D341Med (cell line): Measurements from ENCODE around the gene CHCT1.
"Not testable (repeated sequence)": the region's sequence is repeated elsewhere in the genome, so short reads cannot be mapped to it uniquely, and the experiment has no call there.

Experiments
- DNase-seq: peaks from one replicate; pipeline ENCODE4 v3.0.0; 2012; ENCODE audit warnings: low spot score

Gene CHCT1

DNA sequence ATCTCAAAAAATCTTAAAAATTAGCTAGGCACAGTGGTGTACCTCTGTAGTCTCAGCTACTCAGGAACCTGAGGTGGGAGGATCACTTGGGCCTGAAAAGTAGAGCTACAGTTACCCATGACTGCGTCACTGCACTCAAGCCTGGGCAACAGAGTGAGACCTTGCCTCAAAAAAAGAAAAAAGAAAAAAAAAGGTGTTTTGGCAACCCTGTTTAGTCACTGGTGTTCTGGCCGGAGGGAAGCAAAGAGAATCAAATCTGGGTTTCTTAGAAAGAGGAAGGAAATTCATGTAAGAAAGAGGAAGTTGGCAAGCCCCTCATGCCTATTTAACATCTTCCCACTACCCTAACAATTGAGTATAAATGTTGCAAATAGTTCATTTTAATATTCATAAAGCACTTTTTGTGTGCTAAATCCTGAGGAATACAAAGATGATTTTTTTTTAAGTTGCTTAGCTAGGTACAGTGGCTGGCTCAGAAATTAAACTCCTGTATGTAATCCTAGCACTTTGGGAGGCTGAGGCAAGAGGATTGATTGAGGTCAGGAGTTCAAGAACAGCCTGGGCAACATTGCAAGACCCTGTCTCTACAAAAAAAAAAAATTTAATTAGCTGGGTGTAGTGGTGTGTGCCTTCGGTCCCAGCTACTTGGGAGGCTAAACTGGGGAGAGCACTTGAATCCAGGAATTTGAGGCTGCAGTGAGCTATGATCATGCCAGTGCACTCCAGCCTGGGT, 23.9 kb upstream of the CHCT1 start:
- no peak for DNase-seq

DNA sequence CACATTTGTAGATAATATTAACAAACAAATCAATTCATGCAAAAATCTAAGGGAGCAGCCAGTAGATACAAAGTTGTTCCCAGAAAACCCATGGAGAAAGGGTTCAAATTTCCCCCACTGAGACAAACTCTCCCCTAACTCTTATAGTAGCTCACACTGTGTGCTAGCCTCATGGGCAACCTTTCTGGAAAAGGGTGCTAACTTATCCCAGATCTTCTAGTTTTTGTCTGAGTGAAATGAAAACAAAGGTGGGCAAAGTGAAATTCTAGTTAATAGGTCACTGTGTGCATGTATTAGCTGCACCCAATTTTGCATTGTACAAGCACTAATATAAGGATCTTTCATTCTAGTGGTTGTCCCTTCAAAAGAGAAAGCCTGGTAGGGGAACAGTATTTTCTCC, 20.5 kb upstream of the CHCT1 start:
- DNase-seq = no peak

DNA sequence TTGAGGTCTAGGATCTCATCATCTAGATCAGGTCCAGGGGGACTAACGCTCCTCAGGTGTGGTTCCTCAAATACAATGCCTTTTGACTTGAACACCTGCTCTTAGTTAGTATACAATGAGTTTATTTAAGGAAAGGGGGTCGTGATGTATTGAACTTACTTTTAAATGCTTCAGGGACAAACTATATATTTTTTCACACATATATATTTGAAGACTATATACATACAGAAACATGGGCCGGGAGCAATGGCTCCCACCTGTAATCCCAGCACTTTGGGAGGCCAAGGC, 18.8 kb upstream of the CHCT1 start:
- no peak for DNase-seq

DNA sequence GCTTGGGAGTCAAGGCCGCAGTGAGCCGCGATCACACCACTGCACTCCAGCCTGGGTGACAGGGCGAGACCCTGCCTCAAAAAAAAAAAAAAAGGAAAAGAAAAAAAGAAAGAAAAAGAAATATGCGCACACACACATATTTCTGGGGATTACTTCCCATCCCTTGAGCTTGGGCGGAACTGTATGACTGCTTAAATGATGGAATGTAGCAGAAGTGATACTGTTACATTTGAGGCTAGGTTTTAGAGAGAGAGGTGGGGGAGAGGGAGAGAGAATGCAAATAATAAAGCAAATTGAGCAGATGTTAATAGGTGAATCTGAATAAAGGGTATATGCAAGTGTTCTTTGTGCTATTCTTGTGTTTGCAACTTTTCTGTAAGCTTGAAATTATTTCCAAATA, 18.3 kb upstream of the CHCT1 start:
- DNase-seq = no peak

DNA sequence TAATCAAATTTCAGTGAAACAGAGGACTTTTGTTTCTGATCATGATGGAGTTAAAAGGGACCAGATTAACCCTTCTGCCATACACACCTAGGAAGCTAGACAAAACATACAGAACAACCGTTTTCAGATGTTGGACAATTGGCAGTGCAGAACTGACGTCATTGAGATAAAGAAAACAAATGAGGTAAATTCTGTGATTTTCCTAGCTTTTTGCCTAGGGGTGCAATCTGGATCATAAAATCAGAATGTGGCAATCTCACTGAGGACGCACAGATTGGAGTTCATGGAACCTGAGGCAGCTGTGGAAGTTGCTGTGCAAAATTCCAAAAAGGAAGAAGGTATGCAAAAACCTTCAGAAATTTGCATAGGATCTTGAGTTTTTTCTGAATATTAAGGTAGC, 15.4 kb upstream of the CHCT1 start:
- no peak for DNase-seq

DNA sequence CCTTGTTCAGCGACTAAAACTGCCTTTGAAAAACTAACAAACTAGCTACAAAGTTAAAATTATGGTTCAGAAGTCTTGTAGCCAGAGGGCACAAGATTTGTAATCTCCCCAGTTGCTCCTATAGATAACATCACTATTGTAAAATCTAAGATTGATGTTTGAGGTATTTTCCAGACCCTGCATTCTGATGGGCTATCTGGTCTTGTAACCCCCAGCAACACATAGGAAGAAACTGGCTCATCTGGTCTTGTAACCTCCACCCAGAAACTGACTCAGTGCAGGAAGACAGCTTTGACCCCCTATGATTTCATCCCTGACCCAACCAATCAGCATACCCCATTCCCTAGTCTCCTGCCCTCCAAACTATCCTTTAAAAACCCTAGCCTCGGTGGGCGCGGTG, 12.3 kb upstream of the CHCT1 start:
- DNase-seq = no peak

DNA sequence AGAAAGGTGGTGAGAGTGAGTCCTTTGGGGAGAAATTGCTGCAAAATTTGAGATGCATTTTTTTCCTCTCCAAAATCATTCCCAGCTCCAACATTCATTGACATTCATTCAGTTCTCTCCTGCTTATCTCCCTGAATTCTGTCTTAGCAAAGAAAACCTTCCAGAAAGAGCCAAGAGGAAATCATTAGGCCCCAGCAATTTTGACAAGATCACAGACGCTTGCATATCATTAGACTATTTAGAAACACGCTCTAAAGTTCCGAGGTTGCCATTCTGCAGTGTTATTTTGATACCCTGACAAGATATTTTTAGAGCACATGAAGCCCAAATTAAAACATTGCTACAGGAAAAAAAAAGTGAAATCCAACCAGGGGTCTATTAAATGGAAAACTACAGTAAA, 9.6 kb upstream of the CHCT1 start:
- no peak for DNase-seq

DNA sequence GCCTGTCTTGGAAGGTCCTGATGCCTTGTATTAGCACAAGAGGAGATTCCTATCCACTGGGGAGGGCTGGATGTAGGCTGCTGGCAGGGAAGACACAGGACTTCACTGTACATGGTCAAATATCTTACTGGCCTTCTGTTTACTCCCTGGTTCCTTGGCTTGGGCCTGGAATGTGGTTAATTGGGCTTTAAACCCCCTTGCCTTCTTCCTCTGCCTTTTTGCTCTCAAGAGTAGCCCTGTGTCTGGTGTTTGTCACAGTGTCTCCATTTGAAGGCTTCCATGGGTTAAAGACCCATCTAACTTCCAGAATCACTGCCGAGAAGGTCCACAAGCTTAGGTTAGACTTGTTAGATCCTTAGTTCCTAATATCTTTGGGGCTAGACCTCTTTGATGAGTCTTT, 7.1 kb upstream of the CHCT1 start:
- no peak for DNase-seq

DNA sequence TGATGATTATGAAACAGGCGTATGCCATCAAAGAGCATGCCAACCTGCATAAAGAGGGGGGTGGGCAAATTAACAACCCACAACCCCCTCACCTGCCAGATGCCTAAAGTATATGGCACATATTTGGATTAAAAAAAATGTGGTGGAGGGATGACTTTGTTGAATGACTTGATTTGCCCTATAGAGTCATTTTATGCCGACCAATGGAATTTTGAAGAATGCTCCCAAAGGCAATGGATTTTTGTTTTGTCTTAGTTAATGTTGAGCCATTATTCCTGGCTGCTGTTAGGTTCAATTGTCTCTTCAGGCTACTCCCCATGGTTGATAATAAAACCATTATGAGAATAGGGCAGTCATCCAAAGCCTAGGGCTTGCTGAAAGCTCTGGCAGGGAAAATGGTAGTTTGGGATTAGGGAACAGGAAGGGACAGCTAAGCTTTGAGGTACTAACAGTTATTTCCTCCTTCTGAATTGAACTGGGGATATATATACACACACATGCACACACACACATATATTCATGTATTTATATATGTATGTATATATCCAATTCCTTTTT, 5.8 kb upstream of the CHCT1 start:
- DNase-seq = no peak

DNA sequence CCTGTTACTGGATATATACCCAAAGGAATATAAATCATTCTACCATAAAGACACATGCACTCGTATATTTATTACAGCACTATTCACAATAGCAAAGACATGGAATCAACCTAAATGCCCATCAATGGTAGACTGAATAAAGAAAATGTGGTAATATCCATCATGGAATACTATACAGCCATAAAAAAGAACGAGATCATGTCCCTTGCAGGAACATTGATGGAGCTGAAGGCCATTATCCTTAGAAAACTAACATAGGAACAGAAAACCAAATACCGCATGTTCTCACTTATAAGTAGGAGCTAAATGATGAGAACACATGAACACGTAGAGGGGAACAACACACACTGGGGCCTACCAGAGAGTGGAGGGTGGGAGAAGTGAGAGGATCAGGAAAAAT, 3.3 kb upstream of the CHCT1 start:
- DNase-seq = not testable (repeated sequence)

DNA sequence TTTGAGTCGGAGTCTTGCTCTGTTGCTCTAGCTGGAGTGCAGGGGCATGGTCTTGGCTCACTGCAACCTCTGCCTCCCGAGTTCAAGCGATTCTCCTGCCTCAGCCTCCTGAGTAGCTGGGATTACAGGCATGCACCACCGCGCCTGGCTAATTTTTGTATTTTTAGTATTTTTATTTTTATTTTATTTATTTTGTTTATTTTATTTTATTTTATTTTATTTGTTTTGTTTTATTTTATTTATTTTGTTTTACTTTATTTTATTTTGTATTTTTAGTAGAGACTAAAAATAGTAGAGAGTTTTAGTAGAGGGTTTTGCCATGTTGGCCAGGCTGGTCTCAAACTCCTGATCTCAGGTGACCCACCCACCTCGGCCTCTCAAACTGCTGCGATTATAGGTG, 2.4 kb upstream of the CHCT1 start:
- DNase-seq = not testable (repeated sequence)

DNA sequence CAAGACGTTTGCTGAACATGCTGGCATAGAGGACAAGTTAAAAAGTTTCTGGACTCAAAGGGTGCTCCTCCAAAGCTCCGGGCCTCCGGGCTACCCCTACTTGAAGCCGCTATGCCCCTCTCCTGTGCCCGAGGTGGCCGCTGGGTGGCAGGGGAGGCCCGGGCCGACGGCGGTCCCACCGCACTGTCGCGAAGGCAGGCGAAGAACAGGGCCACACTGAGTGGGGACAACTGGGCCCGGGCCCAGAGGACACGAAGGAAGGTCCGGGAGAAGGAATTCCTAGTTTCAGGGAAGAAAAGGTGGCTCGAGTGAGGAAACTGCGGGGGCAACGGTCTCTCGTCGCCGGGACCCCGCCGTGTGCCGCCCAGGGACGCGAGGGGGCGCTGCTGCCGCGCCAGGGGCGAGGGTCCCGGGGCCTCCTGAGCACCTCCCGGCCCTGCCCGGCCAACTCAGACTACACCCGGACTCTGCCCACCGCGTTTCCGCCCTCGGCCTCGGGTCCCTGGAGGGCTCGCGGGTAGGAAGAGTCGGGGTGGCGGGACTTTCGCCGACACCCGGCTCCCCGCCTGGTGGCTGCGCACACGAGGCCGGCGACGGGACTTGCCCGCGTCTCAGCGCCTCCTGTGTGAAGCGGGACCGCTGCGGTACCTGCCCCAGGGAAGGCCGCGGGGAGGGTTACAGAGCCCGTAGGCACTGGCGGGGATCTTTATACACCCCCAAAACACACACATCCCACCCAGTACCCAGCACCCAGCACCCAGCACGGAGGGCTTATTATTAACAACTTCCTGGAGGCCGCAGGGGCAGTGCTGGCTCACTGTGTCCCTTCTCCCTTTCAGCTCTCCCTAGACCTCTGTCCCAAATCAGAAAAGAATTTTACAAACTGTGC, 772 bp upstream of the CHCT1 start:
- peak; percentile 93 for DNase-seq

DNA sequence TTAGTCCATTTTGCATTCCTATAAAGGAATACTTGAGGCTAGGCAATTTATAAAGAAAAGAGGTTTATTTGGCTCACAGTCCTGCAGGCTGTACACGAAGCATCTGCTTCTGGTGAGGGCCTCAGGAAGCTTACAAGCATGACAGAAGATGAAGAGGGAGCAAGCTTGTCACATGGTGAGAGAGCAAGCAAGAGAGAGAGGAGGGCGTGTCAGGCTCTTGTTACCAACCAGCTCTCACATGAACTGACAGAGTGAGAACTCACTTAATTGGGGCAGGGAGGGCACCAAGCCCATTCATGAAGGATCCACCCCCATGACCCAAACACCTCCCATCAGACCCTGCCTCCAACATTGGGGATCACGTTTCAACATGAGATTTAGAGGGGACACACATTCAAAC, 1.6 kb downstream of the CHCT1 start:
- DNase-seq = no peak

DNA sequence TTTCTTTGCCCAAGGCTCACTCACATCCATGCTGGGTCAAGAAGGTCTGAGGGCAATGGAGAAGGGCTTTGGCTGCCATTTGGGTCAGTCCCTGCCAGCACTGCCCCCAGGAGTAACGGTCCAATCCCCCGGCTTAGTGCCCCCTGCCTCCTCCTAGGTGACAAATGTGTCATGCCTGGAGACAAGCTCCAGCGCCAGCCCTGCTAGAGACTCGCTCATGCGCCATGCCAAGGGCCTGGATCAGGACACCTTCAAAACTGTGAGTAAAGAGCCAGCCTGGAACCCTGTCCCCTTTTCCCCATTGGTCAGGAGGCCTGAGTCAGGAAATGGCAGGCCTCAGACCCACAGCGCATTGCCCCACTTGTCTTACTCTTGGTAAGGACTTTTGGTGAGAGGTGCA, 3.3 kb downstream of the CHCT1 start:
- DNase-seq = no peak

DNA sequence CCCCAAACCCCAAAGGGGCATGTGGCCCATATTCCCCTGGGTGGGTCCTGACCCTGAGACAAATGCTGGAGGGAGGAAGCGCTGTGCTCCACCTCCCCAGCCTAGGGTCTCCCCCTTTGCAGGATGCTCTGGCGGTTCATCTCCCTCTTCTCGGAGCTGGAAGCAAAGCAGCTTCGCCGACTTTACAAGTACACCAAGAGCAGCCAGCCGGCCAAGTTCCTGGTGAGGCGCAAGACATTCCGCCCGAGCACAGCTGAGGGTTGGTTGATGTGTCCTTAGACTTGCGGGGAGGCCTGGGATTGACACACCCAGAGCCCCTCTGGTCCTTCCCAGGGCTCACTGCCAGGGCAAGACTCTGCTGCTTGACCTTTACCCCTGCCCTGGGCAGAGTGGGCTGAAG, 4.3 kb downstream of the CHCT1 start:
- DNase-seq = no peak

DNA sequence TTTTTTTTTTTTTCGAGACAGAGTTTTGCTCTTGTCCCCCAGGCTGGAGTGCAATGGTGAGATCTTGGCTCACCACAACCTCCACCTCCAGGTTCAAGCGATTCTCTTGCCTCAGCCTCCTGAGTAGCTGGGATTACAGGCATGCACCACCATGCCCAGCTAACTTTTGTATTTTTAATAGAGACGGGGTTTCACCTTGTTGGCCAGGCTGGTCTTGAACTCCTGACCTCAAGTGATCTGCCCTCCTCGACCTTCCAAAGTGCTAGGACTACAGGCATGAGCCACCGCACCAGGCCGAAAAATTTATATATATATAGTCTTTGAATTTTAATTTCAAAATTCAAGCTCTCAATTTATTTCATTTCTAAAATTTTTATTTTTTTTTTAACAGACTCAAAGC, 6.2 kb downstream of the CHCT1 start:
- DNase-seq = not testable (repeated sequence)

DNA sequence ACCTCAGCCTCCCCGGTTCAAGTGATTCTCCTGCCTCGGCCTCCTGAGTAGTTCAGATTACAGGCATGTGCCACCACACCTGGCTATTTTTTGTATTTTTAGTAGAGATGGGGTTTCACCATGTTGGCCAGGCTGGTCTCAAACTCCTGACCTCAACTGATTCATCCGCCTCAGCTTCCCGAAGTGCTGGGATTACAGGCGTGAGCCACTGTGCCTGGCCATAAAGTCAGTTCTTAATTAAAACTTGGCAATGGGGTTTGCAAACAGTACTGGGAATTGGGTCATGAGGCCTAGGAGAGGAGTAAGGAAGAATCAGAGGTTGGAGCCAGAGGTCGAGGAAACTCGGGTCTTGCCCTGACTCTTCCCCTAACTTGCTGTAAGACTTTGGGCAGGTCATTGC, 8.3 kb downstream of the CHCT1 start:
- not testable (repeated sequence) for DNase-seq

DNA sequence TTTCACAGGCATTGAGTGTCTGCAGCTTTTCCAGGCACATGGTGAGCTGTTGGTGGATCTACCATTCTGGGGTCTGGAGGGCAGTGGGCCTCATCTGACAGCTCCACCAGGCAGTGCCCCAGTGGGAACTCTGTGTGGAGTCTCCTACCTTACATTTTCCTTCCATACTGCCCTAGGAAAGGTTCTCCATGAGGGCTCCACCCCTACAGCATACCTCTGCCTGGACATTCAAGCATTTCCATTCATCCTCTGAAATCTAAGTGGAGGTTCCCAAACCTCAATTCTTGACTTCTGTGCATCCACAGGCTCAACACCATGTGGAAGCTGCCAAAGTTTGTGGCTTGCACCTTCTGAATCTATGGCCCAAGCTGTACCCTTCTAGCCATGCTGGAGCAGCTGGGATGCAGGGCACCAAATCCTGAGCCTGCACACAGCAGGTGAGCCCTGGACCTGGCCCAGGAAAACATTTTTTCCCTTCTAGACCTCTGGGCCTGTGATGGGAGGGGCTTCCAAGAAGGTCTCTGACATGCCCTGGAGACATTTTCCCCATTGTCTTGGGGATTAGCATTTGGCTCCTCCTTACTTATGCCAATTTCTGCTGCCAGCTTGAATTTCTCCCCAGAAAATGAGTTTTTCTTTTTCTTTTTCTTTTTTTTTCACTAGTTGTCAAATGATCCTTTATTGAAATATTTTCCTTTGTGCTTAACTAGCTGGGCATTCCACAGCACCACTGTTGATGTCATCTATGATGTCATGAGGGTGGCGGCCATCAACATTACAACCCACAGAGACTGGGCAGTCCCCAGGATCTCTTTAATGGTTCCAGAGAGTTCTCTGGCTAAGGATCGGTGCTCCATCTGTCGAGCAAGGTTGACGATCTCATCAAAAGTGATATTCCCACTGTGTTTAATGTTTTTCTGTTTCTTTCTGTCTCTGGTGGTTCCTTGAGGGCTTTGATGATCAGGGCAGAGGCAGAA, 11.0 kb downstream of the CHCT1 start:
- not testable (repeated sequence) for DNase-seq

DNA sequence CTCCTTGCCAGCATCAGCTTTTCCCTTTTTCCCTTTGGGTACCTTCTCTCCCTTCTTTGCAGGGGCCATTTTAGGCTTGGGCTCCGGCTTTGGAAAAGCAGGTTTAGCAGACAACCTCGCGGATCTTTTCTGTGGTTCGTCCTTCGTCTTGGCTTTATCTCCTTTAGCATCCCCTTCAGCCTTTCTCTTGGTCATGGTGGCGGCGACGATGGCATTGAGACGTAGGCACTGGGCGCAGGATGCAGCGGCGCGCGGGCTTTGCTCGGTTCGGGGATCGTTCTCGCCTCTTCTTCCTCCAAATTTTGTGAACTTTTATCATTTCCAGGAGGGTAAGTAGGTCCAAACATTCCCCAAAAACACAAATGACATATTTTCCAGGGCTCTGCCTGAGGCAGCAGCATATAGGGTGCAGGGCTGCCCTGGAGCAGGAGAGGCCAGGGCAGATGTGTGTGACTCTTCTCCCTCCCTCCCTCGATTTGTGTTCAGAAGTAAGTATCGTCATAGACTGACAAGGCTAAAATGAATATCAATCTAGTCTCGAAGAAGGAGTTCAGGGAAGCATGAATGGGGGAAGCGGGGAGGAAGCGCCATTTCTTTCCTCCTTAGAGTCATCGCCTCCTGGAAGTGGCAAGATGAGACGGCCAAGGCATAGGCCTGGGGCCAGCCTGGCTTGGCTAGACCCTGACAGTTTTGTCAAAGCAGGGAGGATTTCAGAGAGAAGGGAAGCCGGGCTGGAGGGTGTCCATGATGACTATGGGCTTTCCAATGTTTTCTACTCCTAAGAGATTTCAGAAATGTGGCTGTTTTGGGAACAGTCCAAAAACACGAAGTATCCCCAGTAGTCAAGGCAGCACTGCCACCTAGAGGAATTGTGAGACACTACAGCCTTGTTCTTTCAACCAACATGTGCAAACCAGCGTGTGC, 13.2 kb downstream of the CHCT1 start:
- peak; percentile 80 for DNase-seq

DNA sequence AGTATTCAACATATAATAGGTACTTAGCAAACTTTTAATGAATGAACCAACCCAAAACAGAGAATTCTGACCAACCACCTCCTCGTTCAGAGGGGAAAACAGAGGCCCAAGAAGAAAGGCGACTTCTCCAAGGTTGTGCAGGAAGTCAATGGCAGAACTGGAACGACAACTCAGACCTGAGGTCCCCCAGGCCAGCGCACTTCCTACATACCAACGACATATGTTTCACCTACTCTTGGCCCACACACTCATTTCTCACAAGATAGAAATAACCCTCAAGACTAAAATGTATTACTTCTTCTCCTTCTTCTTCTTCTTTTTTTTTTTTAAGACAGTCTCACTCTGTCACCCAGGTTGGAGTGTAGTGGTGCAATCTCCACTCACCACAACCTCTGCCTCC, 14.4 kb downstream of the CHCT1 start:
- DNase-seq = no peak

DNA sequence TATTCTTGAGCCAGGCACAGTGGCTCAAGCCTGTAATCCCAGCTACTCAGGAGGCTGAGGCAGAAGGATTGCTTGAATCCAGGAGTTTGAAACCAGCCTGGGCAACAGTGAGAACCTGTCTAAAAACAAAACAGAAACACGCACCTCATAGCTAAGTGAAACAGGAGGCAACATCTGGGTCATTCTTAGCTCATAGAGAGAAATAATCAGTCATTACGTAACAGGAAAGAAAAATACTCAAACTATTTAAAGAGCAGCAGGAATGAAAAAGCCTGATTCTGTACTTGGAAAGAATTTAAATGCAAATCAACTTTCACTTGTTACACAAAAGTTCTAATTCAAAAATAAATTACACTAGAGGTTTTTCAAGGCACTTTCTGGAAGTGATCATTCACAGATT, 17.2 kb downstream of the CHCT1 start:
- DNase-seq = no peak
